Activated CD4-positive, alpha-beta T cell treated with anti-CD3 and anti-CD28 coated beads, Interleukin-2, Interleukin-4, amounts not matched to agents 100 ng/mL and 50 ng/mL, durations not matched to agents 16 hours and 8 hours (primary cell): Measurements from ENCODE around the gene CMPK1.
"Not testable (repeated sequence)": the region's sequence is repeated elsewhere in the genome, so short reads cannot be mapped to it uniquely, and the experiment has no call there.

Source experiments
- DNase-seq: peaks from one replicate; pipeline ENCODE4 v3.0.0-alpha.2; 2020; ENCODE audit warnings: low spot score

The CMPK1 gene

GRCh38 chr1:47333578-47333921, at the start of gene CMPK1:
Gene CMPK1 (plus strand): TSS chr1:47333790. CDS start chr1:47333946, 156 bp downstream.
- peak; percentile 84 for DNase-seq

- DNase-seq, result not testable (repeated sequence)
Measured at GRCh38 chr1:47288116-47288515, 45.5 kb upstream of the CMPK1 start.

GRCh38 chr1:47294863-47295262, 38.7 kb upstream of the CMPK1 start:
- DNase-seq, result not testable (repeated sequence)

- DNase-seq, result no peak
Measured at GRCh38 chr1:47295579-47295978, 38.0 kb upstream of the CMPK1 start.

- DNase-seq, result no peak
Measured at GRCh38 chr1:47298025-47298699, 35.4 kb upstream of the CMPK1 start.

GRCh38 chr1:47302472-47302871, 31.1 kb upstream of the CMPK1 start:
- DNase-seq, result no peak

GRCh38 chr1:47309427-47309826, 24.2 kb upstream of the CMPK1 start:
- DNase-seq, result no peak

- DNase-seq, result peak; percentile 99
Measured at GRCh38 chr1:47313915-47314664, 19.5 kb upstream of the CMPK1 start, which contains the start of gene STIL. Gene STIL (minus strand): TSS chr1:47314147. CDS start chr1:47310319, 3,828 bp downstream.

GRCh38 chr1:47317841-47318240, 15.7 kb upstream of the CMPK1 start:
- no peak for DNase-seq

- DNase-seq, result not testable (repeated sequence)
Measured at GRCh38 chr1:47319968-47320367, 13.6 kb upstream of the CMPK1 start.

GRCh38 chr1:47323599-47324031, 10.0 kb upstream of the CMPK1 start:
- DNase-seq, result no peak

- no peak for DNase-seq
Measured at GRCh38 chr1:47324682-47325081, 8.9 kb upstream of the CMPK1 start.

- DNase-seq, result no peak
Measured at GRCh38 chr1:47325528-47325927, 8.1 kb upstream of the CMPK1 start.

GRCh38 chr1:47326271-47326670, 7.3 kb upstream of the CMPK1 start:
- DNase-seq, result no peak

GRCh38 chr1:47328992-47329391, 4.6 kb upstream of the CMPK1 start:
- DNase-seq, result no peak

- DNase-seq, result no peak
Measured at GRCh38 chr1:47330212-47330611, 3.4 kb upstream of the CMPK1 start.

- no peak for DNase-seq
Measured at GRCh38 chr1:47331875-47332274, 1.7 kb upstream of the CMPK1 start.

GRCh38 chr1:47332779-47333577, 612 bp upstream of the CMPK1 start:
- DNase-seq, result no peak

GRCh38 chr1:47333922-47334764, 553 bp downstream of the CMPK1 start:
- DNase-seq, result peak; percentile 68

GRCh38 chr1:47334765-47335435, 1.3 kb downstream of the CMPK1 start:
- no peak for DNase-seq

- DNase-seq, result no peak
Measured at GRCh38 chr1:47337350-47337749, 3.8 kb downstream of the CMPK1 start.
